Measurements from ENCODE around the gene DCAF7. TPM values are rescaled to one million over a fixed set of nuclear protein-coding genes. Genes with fewer than 3 reads are reported as not detected.

The DCAF7 gene
- total RNA-seq, 1 donor from 2014 or later: 115 TPM

GRCh38 chr17:63517825-63518534, 32.3 kb upstream of the DCAF7 start:
- Mint-ChIP-seq H3K27me3 (peaks cover 10% of the 10 kb centered on the region), H3K36me3 (ENCODE audit: low read depth) (no peaks in the 10 kb centered on the region), H3K4me3 (no peak overlapping the region)

GRCh38 chr17:63519116-63519881, 31.0 kb upstream of the DCAF7 start:
- no peak for DNase-seq
- Mint-ChIP-seq H3K9me3 (no peaks in the 10 kb centered on the region), H3K4me1 (peaks cover 11% of the 10 kb centered on the region), H3K4me3 (no peak overlapping the region), H3K27me3 (peaks cover 17% of the 10 kb centered on the region), H3K27ac (no peak overlapping the region), H3K36me3 (ENCODE audit: low read depth) (no peaks in the 10 kb centered on the region)
- intact Hi-C loops (cut with micrococcal nuclease): no loop called here

More at GRCh38 chr17:63517825-63518534, 32.3 kb upstream of the DCAF7 start:
- no peak for DNase-seq
- H3K9me3 Mint-ChIP-seq: no peaks in the 10 kb centered on the region
- intact Hi-C loops (cut with micrococcal nuclease): no loop called here
- no peak overlapping the region for H3K27ac Mint-ChIP-seq
- H3K4me1 Mint-ChIP-seq: peaks cover 6% of the 10 kb centered on the region

GRCh38 chr17:63519972-63520882, 30.1 kb upstream of the DCAF7 start:
- DNase-seq: no peak
- no peaks in the 10 kb centered on the region for H3K36me3 Mint-ChIP-seq (ENCODE audit: low read depth)
- no peak overlapping the region for H3K27ac Mint-ChIP-seq
- H3K4me3 Mint-ChIP-seq: no peak overlapping the region
- peaks cover 22% of the 10 kb centered on the region for H3K27me3 Mint-ChIP-seq
- H3K4me1 Mint-ChIP-seq: peaks cover 11% of the 10 kb centered on the region
- intact Hi-C loops (cut with micrococcal nuclease): no loop called here
- no peaks in the 10 kb centered on the region for H3K9me3 Mint-ChIP-seq

GRCh38 chr17:63523253-63523855, 26.9 kb upstream of the DCAF7 start, which contains the start of gene KCNH6:
Gene KCNH6, plus strand, starts transcription at chr17:63523358. Its CDS starts 56 bp downstream, at chr17:63523414.
- intact Hi-C loops (cut with micrococcal nuclease): loop anchor here (1.0 kb wide), 1 partner anchor 27 kb away; the partner anchor contains the start of gene DCAF7
- no peaks in the 10 kb centered on the region for H3K36me3 Mint-ChIP-seq (ENCODE audit: low read depth)
- peaks cover 29% of the 10 kb centered on the region for H3K27me3 Mint-ChIP-seq
- peak within 1 kb of the TSS; percentile 14 for H3K4me3 Mint-ChIP-seq
- DNase-seq: no peak
- no peaks in the 10 kb centered on the region for H3K9me3 Mint-ChIP-seq
- H3K4me1 Mint-ChIP-seq: peaks cover 5% of the 10 kb centered on the region
- no peak within 1 kb of the TSS for H3K27ac Mint-ChIP-seq

GRCh38 chr17:63524051-63524450, 26.2 kb upstream of the DCAF7 start:
- no peaks in the 10 kb centered on the region for H3K9me3 Mint-ChIP-seq
- H3K27ac Mint-ChIP-seq: no peak overlapping the region
- peaks cover 5% of the 10 kb centered on the region for H3K4me1 Mint-ChIP-seq
- H3K4me3 Mint-ChIP-seq: peak overlapping the region; percentile 14
- no peak for DNase-seq
- H3K36me3 Mint-ChIP-seq (ENCODE audit: low read depth): no peaks in the 10 kb centered on the region
- intact Hi-C loops (cut with micrococcal nuclease): no loop called here
- peaks cover 29% of the 10 kb centered on the region for H3K27me3 Mint-ChIP-seq

- Mint-ChIP-seq H3K9me3 (no peaks in the 10 kb centered on the region), H3K27ac (no peak overlapping the region), H3K4me3 (no peak overlapping the region), H3K27me3 (peaks cover 28% of the 10 kb centered on the region), H3K36me3 (ENCODE audit: low read depth) (no peaks in the 10 kb centered on the region), H3K4me1 (peaks cover 5% of the 10 kb centered on the region)
- intact Hi-C loops (cut with micrococcal nuclease): no loop called here
- no peak for DNase-seq
Measured at GRCh38 chr17:63525190-63525946, 24.9 kb upstream of the DCAF7 start.

- Mint-ChIP-seq H3K9me3 (no peaks in the 10 kb centered on the region), H3K27ac (no peak overlapping the region), H3K36me3 (ENCODE audit: low read depth) (no peaks in the 10 kb centered on the region), H3K4me1 (peaks cover 5% of the 10 kb centered on the region), H3K4me3 (no peak overlapping the region), H3K27me3 (peaks cover 21% of the 10 kb centered on the region)
- intact Hi-C loops (cut with micrococcal nuclease): no loop called here
- DNase-seq: no peak
Measured at GRCh38 chr17:63526861-63527260, 23.4 kb upstream of the DCAF7 start.

- H3K4me1 Mint-ChIP-seq: peaks cover 5% of the 10 kb centered on the region
- H3K27ac Mint-ChIP-seq: no peak overlapping the region
- H3K27me3 Mint-ChIP-seq: peaks cover 21% of the 10 kb centered on the region
- H3K9me3 Mint-ChIP-seq: no peaks in the 10 kb centered on the region
- H3K36me3 Mint-ChIP-seq (ENCODE audit: low read depth): no peaks in the 10 kb centered on the region
- no peak for DNase-seq
- no peak overlapping the region for H3K4me3 Mint-ChIP-seq
- intact Hi-C loops (cut with micrococcal nuclease): no loop called here
Measured at GRCh38 chr17:63528183-63528582, 22.1 kb upstream of the DCAF7 start.

- H3K4me1 Mint-ChIP-seq: no peaks in the 10 kb centered on the region
- intact Hi-C loops (cut with micrococcal nuclease): no loop called here
Measured at GRCh38 chr17:63529711-63530556, 20.3 kb upstream of the DCAF7 start.

GRCh38 chr17:63530557-63531021, 19.7 kb upstream of the DCAF7 start:
- peaks cover 4% of the 10 kb centered on the region for H3K27me3 Mint-ChIP-seq
- H3K4me3 Mint-ChIP-seq: no peak overlapping the region
- DNase-seq: no peak
- H3K27ac Mint-ChIP-seq: no peak overlapping the region
- intact Hi-C loops (cut with micrococcal nuclease): no loop called here
- H3K9me3 Mint-ChIP-seq: no peaks in the 10 kb centered on the region
- no peaks in the 10 kb centered on the region for H3K4me1 Mint-ChIP-seq
- no peaks in the 10 kb centered on the region for H3K36me3 Mint-ChIP-seq (ENCODE audit: low read depth)

More at GRCh38 chr17:63529711-63530556, 20.3 kb upstream of the DCAF7 start:
- peaks cover 10% of the 10 kb centered on the region for H3K27me3 Mint-ChIP-seq
- no peak for DNase-seq
- H3K27ac Mint-ChIP-seq: no peak overlapping the region
- H3K4me3 Mint-ChIP-seq: no peak overlapping the region
- H3K9me3 Mint-ChIP-seq: no peaks in the 10 kb centered on the region
- no peaks in the 10 kb centered on the region for H3K36me3 Mint-ChIP-seq (ENCODE audit: low read depth)

GRCh38 chr17:63531022-63531965, 19.0 kb upstream of the DCAF7 start:
- intact Hi-C loops (cut with micrococcal nuclease): no loop called here
- H3K36me3 Mint-ChIP-seq (ENCODE audit: low read depth): no peaks in the 10 kb centered on the region
- H3K4me1 Mint-ChIP-seq: no peaks in the 10 kb centered on the region
- DNase-seq: no peak
- peaks cover 5% of the 10 kb centered on the region for H3K27me3 Mint-ChIP-seq
- no peaks in the 10 kb centered on the region for H3K9me3 Mint-ChIP-seq
- no peak overlapping the region for H3K27ac Mint-ChIP-seq
- no peak overlapping the region for H3K4me3 Mint-ChIP-seq

Data from activated CD4-positive, alpha-beta T cell treated with anti-CD3 and anti-CD28 coated beads, Interleukin-2, amount 10 ng/mL, durations not matched to agents 24 days and 14 days (primary cell).